Measurements from ENCODE around the gene FXYD6. TPM values are rescaled to one million over a fixed set of nuclear protein-coding genes. Genes with fewer than 3 reads are reported as not detected.

The FXYD6 gene
- total and polyA plus RNA-seq, 7 donors, result 10.8 to 27.9 (median 14.0) TPM

GRCh38 chr11:117874910-117875381, 1.5 kb downstream of the FXYD6 start:
- WGBS, 3 donors, result 66 to 85% (median 75%) methylated on average over 4 of the region's 4 CpGs
- Histone ChIP-seq H3K9me3 (no peaks in the 10 kb centered on the region), H3K27ac (peak overlapping the region; percentile 30), H3K4me3 (peak overlapping the region; percentile 68), H3K36me3 (ENCODE audit: insufficient read depth in 1 of 2, low read depth in 1 of 2) (no peaks in the 10 kb centered on the region), H3K4me1 (no peaks in the 10 kb centered on the region), H3K27me3 (ENCODE audit: insufficient read depth in 3 of 3, low read length in 2 of 3) (peaks cover 0 to 81% (median 24%) of the 10 kb centered on the region in 3 donors)
- intact Hi-C loops (cut with DNase I), result no loop called here
- ATAC-seq (no peak), DNase-seq (no peak)
- TF ChIP-seq CTCF (IDR thresholded peaks at IDR 0.05), result no peak

- WGBS, 3 donors, result 61 to 65% (median 64%) methylated on average over 16 of the region's 16 CpGs
- H3K9me3 ChIP-seq, result no peaks in the 10 kb centered on the region
- H3K4me1 ChIP-seq, result no peaks in the 10 kb centered on the region
- intact Hi-C loops (cut with DNase I), result no loop called here
- H3K27ac ChIP-seq, result peak overlapping the region; percentile 30
- no peaks in the 10 kb centered on the region for H3K36me3 ChIP-seq (ENCODE audit: insufficient read depth in 1 of 2, low read depth in 1 of 2)
- TF ChIP-seq CTCF (IDR thresholded peaks at IDR 0.05), result no peak
- peaks cover 0 to 79% (median 24%) of the 10 kb centered on the region in 3 donors for H3K27me3 ChIP-seq (ENCODE audit: insufficient read depth in 3 of 3, low read length in 2 of 3)
- DNase-seq (no peak), ATAC-seq (no peak)
- peak overlapping the region; percentile 41 for H3K4me3 ChIP-seq
These were observed 2.1 kb downstream of the FXYD6 start for GRCh38 chr11:117874253-117874909.

GRCh38 chr11:117873828-117874125, 2.7 kb downstream of the FXYD6 start:
- H3K36me3 ChIP-seq (ENCODE audit: insufficient read depth in 1 of 2, low read depth in 1 of 2), result no peaks in the 10 kb centered on the region
- 76 to 80% (median 79%) methylated on average over 8 of the region's 8 CpGs for WGBS, 3 donors
- TF ChIP-seq CTCF (IDR thresholded peaks at IDR 0.05), result no peak
- H3K4me3 ChIP-seq, result no peak overlapping the region
- H3K4me1 ChIP-seq, result no peaks in the 10 kb centered on the region
- H3K27ac ChIP-seq, result peak overlapping the region; percentile 30
- DNase-seq (no peak), ATAC-seq (no peak)
- intact Hi-C loops (cut with DNase I), result no loop called here
- no peaks in the 10 kb centered on the region for H3K9me3 ChIP-seq
- H3K27me3 ChIP-seq (ENCODE audit: insufficient read depth in 3 of 3, low read length in 2 of 3), result peaks cover 0 to 73% (median 23%) of the 10 kb centered on the region in 3 donors

- 70 to 82% (median 74%) methylated on average over 15 of the region's 15 CpGs for WGBS, 3 donors
- H3K27ac ChIP-seq, result no peak overlapping the region
- intact Hi-C loops (cut with DNase I), result no loop called here
These were observed 3.3 kb downstream of the FXYD6 start for GRCh38 chr11:117872975-117873827.

More at GRCh38 chr11:117872975-117873827, 3.3 kb downstream of the FXYD6 start:
- ATAC-seq (no peak), DNase-seq (no peak)
- Histone ChIP-seq H3K27me3 (ENCODE audit: insufficient read depth in 3 of 3, low read length in 2 of 3) (peaks cover 0 to 70% (median 21%) of the 10 kb centered on the region in 3 donors), H3K9me3 (no peaks in the 10 kb centered on the region), H3K36me3 (ENCODE audit: insufficient read depth in 1 of 2, low read depth in 1 of 2) (no peaks in the 10 kb centered on the region), H3K4me1 (no peaks in the 10 kb centered on the region), H3K4me3 (no peak overlapping the region)
- TF ChIP-seq CTCF (IDR thresholded peaks at IDR 0.05), result no peak

Data from psoas muscle (tissue), 8 donors.